ENCODE measurements around the gene LSM4. TPM values are rescaled to one million over a fixed set of nuclear protein-coding genes. Genes with fewer than 3 reads are reported as not detected.
A peak's percentile ranks its signal among the peaks of the same experiment; 100 is the strongest.

The LSM4 gene
- total and polyA plus RNA-seq, 2 of the 13 experiments (the other 11 are each of a cell fraction or from before 2014, with no cell fraction given), result 65.8 to 166 TPM

GRCh38 chr19:18317961-18318800 is 4.7 kb downstream of the LSM4 start (continued):
- TF ChIP-seq, protein P1, sequence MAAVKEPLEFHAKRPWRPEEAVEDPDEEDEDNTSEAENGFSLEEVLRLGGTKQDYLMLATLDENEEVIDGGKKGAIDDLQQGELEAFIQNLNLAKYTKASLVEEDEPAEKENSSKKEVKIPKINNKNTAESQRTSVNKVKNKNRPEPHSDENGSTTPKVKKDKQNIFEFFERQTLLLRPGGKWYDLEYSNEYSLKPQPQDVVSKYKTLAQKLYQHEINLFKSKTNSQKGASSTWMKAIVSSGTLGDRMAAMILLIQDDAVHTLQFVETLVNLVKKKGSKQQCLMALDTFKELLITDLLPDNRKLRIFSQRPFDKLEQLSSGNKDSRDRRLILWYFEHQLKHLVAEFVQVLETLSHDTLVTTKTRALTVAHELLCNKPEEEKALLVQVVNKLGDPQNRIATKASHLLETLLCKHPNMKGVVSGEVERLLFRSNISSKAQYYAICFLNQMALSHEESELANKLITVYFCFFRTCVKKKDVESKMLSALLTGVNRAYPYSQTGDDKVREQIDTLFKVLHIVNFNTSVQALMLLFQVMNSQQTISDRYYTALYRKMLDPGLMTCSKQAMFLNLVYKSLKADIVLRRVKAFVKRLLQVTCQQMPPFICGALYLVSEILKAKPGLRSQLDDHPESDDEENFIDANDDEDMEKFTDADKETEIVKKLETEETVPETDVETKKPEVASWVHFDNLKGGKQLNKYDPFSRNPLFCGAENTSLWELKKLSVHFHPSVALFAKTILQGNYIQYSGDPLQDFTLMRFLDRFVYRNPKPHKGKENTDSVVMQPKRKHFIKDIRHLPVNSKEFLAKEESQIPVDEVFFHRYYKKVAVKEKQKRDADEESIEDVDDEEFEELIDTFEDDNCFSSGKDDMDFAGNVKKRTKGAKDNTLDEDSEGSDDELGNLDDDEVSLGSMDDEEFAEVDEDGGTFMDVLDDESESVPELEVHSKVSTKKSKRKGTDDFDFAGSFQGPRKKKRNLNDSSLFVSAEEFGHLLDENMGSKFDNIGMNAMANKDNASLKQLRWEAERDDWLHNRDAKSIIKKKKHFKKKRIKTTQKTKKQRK (IDR thresholded peaks at IDR 0.05; ENCODE audit: low read length), result no peak
- TF ChIP-seq JUND (CRISPR knock-in tag; IDR thresholded peaks at IDR 0.05) (no peak), ZNF121 (CRISPR knock-in tag; IDR thresholded peaks at IDR 0.05) (0 out of 2 replicates have a peak, but pooled peaks have one; percentile 23), KMT2A (CRISPR knock-in tag; IDR thresholded peaks at IDR 0.05) (no peak), KLF16 (CRISPR knock-in tag; IDR thresholded peaks at IDR 0.05) (no peak), MYNN (CRISPR knock-in tag; IDR thresholded peaks at IDR 0.05; ENCODE audit: low read depth) (no peak), FOXJ3 (CRISPR knock-in tag; IDR thresholded peaks at IDR 0.05; ENCODE audit: borderline replicate concordance) (no peak), HCFC1 (IDR thresholded peaks at IDR 0.05; ENCODE audit: low read depth, low read length) (no peak), ZKSCAN5 (CRISPR knock-in tag; IDR thresholded peaks at IDR 0.05) (no peak), ZNF281 (CRISPR knock-in tag; IDR thresholded peaks at IDR 0.05; ENCODE audit: borderline replicate concordance) (no peak), ZSCAN22 (CRISPR knock-in tag; IDR thresholded peaks at IDR 0.05) (no peak), ZNF343 (CRISPR knock-in tag; IDR thresholded peaks at IDR 0.05) (peak; percentile 76; the same call in 1 of the 2 replicates), ZNF557 (CRISPR knock-in tag; IDR thresholded peaks at IDR 0.05) (no peak), KLF13 (CRISPR knock-in tag; IDR thresholded peaks at IDR 0.05) (no peak), ESRRA (CRISPR knock-in tag; IDR thresholded peaks at IDR 0.05; ENCODE audit: low read depth) (no peak), ZKSCAN1 (IDR thresholded peaks at IDR 0.05; ENCODE audit: low read length) (no peak), NFATC3 (CRISPR knock-in tag; IDR thresholded peaks at IDR 0.05) (0 out of 2 replicates have a peak, but pooled peaks have one; percentile 74), MAFF (IDR thresholded peaks at IDR 0.05; ENCODE audit: low read depth, low read length) (no peak), KAT2B (IDR thresholded peaks at IDR 0.05; ENCODE audit: borderline replicate concordance, low read depth, low read length) (no peak), NCOR1 (IDR thresholded peaks at IDR 0.05; ENCODE audit: borderline replicate concordance, low read length) (0 out of 2 replicates have a peak, but pooled peaks have one; percentile 15), PPARG (CRISPR knock-in tag; conservative IDR thresholded peaks at IDR 0.05) (peak; percentile 44; the same call in 1 of the 2 replicates)
- TF ChIP-seq, protein P2, sequence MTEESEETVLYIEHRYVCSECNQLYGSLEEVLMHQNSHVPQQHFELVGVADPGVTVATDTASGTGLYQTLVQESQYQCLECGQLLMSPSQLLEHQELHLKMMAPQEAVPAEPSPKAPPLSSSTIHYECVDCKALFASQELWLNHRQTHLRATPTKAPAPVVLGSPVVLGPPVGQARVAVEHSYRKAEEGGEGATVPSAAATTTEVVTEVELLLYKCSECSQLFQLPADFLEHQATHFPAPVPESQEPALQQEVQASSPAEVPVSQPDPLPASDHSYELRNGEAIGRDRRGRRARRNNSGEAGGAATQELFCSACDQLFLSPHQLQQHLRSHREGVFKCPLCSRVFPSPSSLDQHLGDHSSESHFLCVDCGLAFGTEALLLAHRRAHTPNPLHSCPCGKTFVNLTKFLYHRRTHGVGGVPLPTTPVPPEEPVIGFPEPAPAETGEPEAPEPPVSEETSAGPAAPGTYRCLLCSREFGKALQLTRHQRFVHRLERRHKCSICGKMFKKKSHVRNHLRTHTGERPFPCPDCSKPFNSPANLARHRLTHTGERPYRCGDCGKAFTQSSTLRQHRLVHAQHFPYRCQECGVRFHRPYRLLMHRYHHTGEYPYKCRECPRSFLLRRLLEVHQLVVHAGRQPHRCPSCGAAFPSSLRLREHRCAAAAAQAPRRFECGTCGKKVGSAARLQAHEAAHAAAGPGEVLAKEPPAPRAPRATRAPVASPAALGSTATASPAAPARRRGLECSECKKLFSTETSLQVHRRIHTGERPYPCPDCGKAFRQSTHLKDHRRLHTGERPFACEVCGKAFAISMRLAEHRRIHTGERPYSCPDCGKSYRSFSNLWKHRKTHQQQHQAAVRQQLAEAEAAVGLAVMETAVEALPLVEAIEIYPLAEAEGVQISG (CRISPR knock-in tag; IDR thresholded peaks at IDR 0.05), result peak; percentile 44; the same call in 1 of the 2 replicates
